22Rv1 (cell line): Measurements from ENCODE around the gene LCN10.

Experiments
- H3K27ac ChIP-seq: fragments of 450-650 bp; 2 replicates; pipeline ENCODE4 v1.5.1; 2017
- ZFX ChIP-seq: fragments of 450-650 bp; IDR thresholded peaks from 2 replicates; pipeline ENCODE4 v1.6.1; 2017; ENCODE audit warnings: antibody characterized with exemption, borderline replicate concordance
- TF ChIP-seq, protein P1 (sequence below): fragments of 450-650 bp; IDR thresholded peaks from 2 replicates; pipeline ENCODE4 v1.5.1; 2017; ENCODE audit warnings: mild to moderate bottlenecking

Gene LCN10

GRCh38 chr9:136761545-136761981 lies 18.8 kb upstream of the LCN10 start:
- peak overlapping the region; percentile 22; the same call in 1 of the 2 replicates for H3K27ac ChIP-seq
- TF ChIP-seq, protein P1, sequence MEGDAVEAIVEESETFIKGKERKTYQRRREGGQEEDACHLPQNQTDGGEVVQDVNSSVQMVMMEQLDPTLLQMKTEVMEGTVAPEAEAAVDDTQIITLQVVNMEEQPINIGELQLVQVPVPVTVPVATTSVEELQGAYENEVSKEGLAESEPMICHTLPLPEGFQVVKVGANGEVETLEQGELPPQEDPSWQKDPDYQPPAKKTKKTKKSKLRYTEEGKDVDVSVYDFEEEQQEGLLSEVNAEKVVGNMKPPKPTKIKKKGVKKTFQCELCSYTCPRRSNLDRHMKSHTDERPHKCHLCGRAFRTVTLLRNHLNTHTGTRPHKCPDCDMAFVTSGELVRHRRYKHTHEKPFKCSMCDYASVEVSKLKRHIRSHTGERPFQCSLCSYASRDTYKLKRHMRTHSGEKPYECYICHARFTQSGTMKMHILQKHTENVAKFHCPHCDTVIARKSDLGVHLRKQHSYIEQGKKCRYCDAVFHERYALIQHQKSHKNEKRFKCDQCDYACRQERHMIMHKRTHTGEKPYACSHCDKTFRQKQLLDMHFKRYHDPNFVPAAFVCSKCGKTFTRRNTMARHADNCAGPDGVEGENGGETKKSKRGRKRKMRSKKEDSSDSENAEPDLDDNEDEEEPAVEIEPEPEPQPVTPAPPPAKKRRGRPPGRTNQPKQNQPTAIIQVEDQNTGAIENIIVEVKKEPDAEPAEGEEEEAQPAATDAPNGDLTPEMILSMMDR = no peak
- no peak for TF ChIP-seq ZFX

GRCh38 chr9:136760834-136761544 lies 18.2 kb upstream of the LCN10 start:
- H3K27ac ChIP-seq = peak overlapping the region; percentile 22; the same call in 1 of the 2 replicates
- TF ChIP-seq, protein P1 = peak; percentile 87

DNA sequence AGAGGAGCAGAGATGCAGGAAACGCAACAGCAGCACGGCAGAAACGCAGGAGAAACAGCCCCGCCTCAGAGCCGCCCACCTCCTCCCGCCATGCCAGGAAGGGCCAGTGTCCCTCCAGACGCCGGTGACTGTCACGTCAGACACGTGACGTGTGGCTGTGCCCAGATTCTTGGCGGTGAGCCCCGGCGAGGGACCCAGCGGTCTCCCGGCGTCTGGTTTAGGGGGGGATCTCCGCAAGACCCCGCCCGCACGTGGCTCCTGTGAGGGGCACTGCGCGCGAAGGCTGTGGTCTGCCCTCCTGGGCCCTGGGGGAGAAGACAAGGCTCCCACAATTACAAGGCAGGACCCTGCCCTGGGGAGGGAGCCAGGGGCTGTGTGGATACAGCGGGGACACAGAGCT lies 17.7 kb upstream of the LCN10 start:
- TF ChIP-seq, protein P1 = no peak
- TF ChIP-seq ZFX = no peak
- no peak overlapping the region for H3K27ac ChIP-seq

- TF ChIP-seq, protein P1 = no peak
- TF ChIP-seq ZFX = no peak
- H3K27ac ChIP-seq = no peak overlapping the region
Measured at GRCh38 chr9:136759436-136760325, 16.9 kb upstream of the LCN10 start.

- TF ChIP-seq, protein P1 = no peak
- no peak for TF ChIP-seq ZFX
- no peak overlapping the region for H3K27ac ChIP-seq
Measured at GRCh38 chr9:136759001-136759400, 16.3 kb upstream of the LCN10 start.

DNA sequence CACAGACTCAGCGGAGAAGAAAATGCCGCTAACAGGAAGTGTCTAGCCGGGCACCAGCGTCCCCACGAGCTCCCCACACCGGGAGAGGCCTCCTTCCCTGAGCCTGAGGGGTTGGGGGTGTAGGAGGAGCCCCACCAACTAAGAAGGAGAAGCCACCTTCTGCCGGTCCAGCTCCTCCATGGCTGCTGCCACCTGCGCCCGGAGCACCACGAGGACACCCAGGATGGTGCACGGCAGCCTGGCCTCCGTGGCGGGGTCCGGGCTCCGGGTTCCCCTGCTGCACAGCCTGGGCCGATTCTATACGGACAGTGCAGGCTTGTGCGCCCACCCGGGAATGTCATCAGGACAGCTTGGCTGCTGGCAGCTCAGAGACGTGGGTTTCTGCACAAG lies 15.0 kb upstream of the LCN10 start:
- TF ChIP-seq, protein P1 = no peak
- no peak for TF ChIP-seq ZFX
- no peak overlapping the region for H3K27ac ChIP-seq

- H3K27ac ChIP-seq = no peak overlapping the region
- TF ChIP-seq, protein P1 = no peak
- no peak for TF ChIP-seq ZFX
Measured at GRCh38 chr9:136757328-136757727, 14.6 kb upstream of the LCN10 start.
